Measurements from ENCODE around the gene MUC20.
"Not testable (repeated sequence)": the region's sequence is repeated elsewhere in the genome, so short reads cannot be mapped to it uniquely, and the experiment has no call there.

MUC20 gene

DNA sequence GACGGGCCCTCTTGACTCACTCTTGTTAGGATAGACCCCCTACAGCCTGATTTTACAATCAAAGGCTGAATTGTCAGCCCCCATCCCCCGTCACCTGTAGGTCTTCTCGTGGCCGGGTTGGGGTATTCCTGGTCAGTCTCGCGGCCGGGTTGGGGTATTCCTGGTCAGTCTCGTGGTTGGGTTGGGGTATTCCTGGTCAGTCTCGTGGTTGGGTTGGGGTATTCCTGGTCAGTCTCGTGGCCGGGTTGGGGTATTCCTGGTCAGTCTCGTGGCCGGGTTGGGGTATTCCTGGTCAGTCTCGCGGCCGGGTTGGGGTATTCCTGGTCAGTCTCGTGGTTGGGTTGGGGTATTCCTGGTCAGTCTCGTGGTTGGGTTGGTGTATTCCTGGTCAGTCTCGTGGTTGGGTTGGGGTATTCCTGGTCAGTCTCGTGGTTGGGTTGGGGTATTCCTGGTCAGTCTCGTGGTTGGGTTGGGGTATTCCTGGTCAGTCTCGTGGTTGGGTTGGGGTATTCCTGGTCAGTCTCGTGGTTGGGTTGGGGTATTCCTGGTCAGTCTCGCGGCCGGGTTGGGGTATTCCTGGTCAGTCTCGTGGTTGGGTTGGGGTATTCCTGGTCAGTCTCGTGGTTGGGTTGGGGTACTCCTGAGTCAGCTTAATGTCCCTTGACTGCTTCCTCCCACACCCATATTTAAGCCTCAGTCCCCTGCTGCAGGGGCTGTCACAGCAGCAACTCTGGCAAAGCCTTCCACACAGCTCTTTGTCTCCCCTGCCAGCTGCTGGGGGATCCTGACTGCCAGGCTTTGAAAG, 50.3 kb downstream of the MUC20 start:
- DNase-seq (ENCODE audit: low read depth) = not testable (repeated sequence)

DNA sequence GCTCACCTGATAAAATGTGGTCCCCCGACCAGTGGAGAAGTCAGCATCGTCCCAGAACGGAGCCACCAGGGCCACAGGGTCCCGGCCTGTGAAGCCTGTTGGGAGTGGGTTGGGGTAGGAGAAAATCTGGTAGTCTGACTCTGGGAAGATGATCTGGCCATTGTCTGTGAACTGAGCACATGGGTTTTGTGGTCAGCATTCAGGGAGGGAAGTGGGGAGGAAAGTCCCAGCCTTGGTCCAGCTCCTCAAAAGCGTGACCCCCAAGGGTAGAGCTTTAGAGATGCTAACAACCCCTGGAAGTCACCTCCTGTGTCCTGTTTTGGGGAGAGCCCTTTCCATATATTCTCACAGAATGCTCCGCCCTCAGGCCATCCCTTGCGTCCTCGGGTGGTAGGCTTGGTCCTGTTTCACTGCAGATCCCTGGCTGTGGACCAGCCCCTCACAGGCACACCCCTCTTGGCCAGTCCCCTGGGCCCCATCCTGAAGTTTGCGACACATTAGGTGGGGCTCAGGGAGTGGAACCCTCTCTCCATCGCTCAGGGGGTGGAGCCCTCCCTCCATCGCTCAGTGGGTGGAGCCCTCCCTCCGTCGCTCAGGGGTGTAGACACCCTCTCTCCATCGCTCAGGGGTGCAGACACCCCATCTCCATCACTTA, 51.0 kb downstream of the MUC20 start:
- DNase-seq (ENCODE audit: low read depth) = no peak

GRCh38 chr3:195773956-195774537, 53.3 kb downstream of the MUC20 start:
- DNase-seq (ENCODE audit: low read depth) = no peak

GRCh38 chr3:195774917-195775316, 54.1 kb downstream of the MUC20 start:
- DNase-seq (ENCODE audit: low read depth) = no peak

DNA sequence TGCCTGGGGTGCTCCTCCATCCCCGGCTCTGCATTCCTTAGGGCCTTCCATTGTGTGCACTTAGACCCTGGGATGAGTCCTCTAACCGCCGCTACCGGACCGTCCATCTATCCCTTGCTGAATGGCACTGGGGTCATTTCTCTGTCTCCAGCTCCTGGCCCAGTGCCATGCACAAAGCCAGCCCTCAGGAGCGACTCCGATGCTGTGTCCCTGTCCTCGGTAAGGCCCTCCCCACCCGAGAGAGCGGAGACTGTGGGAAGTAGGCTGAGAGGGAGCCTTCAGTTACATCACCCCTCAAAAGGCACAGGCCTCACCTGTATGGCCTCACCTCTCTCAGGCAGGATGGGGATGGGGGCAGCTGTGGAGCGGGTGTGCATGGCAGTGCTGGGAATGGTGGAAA, 57.2 kb downstream of the MUC20 start:
- no peak for DNase-seq (ENCODE audit: low read depth)

GRCh38 chr3:195781236-195781635, 60.5 kb downstream of the MUC20 start:
- not testable (repeated sequence) for DNase-seq (ENCODE audit: low read depth)
